Activated naive CD8-positive, alpha-beta T cell treated with anti-CD3 and anti-CD28 coated beads for 36 hours (primary cell): ENCODE results near the gene WWC1. TPM values are rescaled to one million over a fixed set of nuclear protein-coding genes. Genes with fewer than 3 reads are reported as not detected.

Source experiments
- DNase-seq: peaks from one replicate; pipeline ENCODE4 v3.0.0; 2021
- H3K27ac Mint-ChIP-seq: one replicate; pipeline ENCODE4 v1.8.0; 2022; ENCODE audit warnings: mild to moderate bottlenecking, moderate library complexity, mixed read lengths
- H3K27me3 Mint-ChIP-seq: one replicate; pipeline ENCODE4 v1.8.0; 2022; ENCODE audit warnings: mild to moderate bottlenecking, mixed read lengths
- H3K36me3 Mint-ChIP-seq: one replicate; pipeline ENCODE4 v1.8.0; 2021; ENCODE audit warnings: mild to moderate bottlenecking, mixed read lengths
- H3K4me1 Mint-ChIP-seq: one replicate; pipeline ENCODE4 v1.8.0; 2021; ENCODE audit warnings: mixed read lengths
- H3K4me3 Mint-ChIP-seq: one replicate; pipeline ENCODE4 v1.8.0; 2022; ENCODE audit warnings: mild to moderate bottlenecking, moderate library complexity, mixed read lengths
- H3K9me3 Mint-ChIP-seq: one replicate; pipeline ENCODE4 v1.8.0; 2022; ENCODE audit warnings: mixed read lengths
- total RNA-seq, 2 experiments: library from RNA; stranded (reverse); gene quantifications; one replicate each; pipeline ENCODE4 v1.2.3, GENCODE V29; 2021

The WWC1 gene
- total RNA-seq, 2 experiments from 2014 or later = 1.5 to 2.5 TPM

- peak; percentile 13 for DNase-seq
- no peaks in the 10 kb centered on the region for H3K9me3 Mint-ChIP-seq
- no peak overlapping the region for H3K27ac Mint-ChIP-seq
- H3K27me3 Mint-ChIP-seq = peaks cover 9% of the 10 kb centered on the region
- H3K4me1 Mint-ChIP-seq = peaks cover 23% of the 10 kb centered on the region
- no peak overlapping the region for H3K4me3 Mint-ChIP-seq
- H3K36me3 Mint-ChIP-seq = no peaks in the 10 kb centered on the region
Observed at GRCh38 chr5:168409591-168410458, 118.4 kb downstream of the WWC1 start.

DNA sequence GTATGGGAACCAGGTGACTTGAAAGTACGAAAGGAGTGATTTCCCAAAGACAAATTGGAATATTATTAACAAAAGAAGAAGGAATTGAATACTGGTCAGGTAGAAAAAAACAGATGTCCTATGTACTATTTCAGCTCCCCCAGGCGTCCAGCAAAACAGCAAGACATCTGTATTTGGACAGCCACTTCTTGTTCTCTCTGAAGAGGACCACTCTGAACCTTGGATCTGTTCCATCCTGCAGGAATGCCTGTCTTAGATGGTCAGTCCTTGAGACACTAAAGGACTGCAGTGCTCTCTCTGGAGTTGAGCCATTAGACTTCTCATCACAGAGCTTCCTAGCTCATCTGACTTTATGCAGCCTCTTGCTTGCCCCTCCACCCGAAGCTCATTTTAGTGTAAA lies 120.4 kb downstream of the WWC1 start:
- Mint-ChIP-seq H3K9me3 (no peaks in the 10 kb centered on the region), H3K27me3 (peaks cover 9% of the 10 kb centered on the region), H3K4me3 (no peak overlapping the region), H3K27ac (no peak overlapping the region), H3K4me1 (peaks cover 23% of the 10 kb centered on the region), H3K36me3 (no peaks in the 10 kb centered on the region)
- no peak for DNase-seq

DNA sequence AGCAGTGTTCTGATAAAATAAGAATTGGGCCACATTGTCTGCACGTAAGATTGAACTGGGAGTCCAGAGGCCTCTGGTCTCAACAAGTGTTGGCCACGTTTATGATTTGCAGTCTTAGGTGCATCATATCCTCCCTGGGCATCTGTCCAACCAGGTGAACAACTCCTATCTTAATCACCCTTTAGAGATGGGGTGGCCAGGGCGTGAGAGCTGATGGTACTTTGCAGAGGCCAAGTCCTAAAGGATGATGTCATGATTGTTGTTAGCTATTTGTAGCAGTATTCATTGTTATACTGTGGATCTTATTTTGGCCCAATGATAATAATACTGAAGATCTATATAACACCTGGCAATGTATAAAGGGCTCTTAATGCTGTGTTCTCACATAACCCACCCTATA lies 121.6 kb downstream of the WWC1 start:
- no peaks in the 10 kb centered on the region for H3K9me3 Mint-ChIP-seq
- H3K36me3 Mint-ChIP-seq = no peaks in the 10 kb centered on the region
- no peak for DNase-seq
- H3K27me3 Mint-ChIP-seq = peaks cover 4% of the 10 kb centered on the region
- H3K27ac Mint-ChIP-seq = no peak overlapping the region
- H3K4me3 Mint-ChIP-seq = no peak overlapping the region
- H3K4me1 Mint-ChIP-seq = peaks cover 19% of the 10 kb centered on the region

GRCh38 chr5:168413596-168413995 lies 122.2 kb downstream of the WWC1 start:
- Mint-ChIP-seq H3K36me3 (no peaks in the 10 kb centered on the region), H3K4me1 (peaks cover 19% of the 10 kb centered on the region), H3K27me3 (peaks cover 4% of the 10 kb centered on the region), H3K9me3 (no peaks in the 10 kb centered on the region), H3K4me3 (no peak overlapping the region), H3K27ac (no peak overlapping the region)
- DNase-seq = no peak

GRCh38 chr5:168415401-168415800 lies 124.0 kb downstream of the WWC1 start:
- Mint-ChIP-seq H3K9me3 (no peaks in the 10 kb centered on the region), H3K27me3 (peaks cover 4% of the 10 kb centered on the region), H3K4me1 (peaks cover 1% of the 10 kb centered on the region), H3K27ac (no peak overlapping the region), H3K36me3 (no peaks in the 10 kb centered on the region), H3K4me3 (no peak overlapping the region)
- DNase-seq = no peak

GRCh38 chr5:168415971-168416370 lies 124.5 kb downstream of the WWC1 start:
- H3K27me3 Mint-ChIP-seq = peaks cover 4% of the 10 kb centered on the region

GRCh38 chr5:168417731-168418429 lies 126.4 kb downstream of the WWC1 start:
- no peak overlapping the region for H3K27ac Mint-ChIP-seq
- H3K36me3 Mint-ChIP-seq = no peaks in the 10 kb centered on the region
- no peak for DNase-seq
- no peak overlapping the region for H3K4me3 Mint-ChIP-seq
- H3K27me3 Mint-ChIP-seq = no peaks in the 10 kb centered on the region
- H3K9me3 Mint-ChIP-seq = no peaks in the 10 kb centered on the region
- H3K4me1 Mint-ChIP-seq = no peaks in the 10 kb centered on the region

More at GRCh38 chr5:168415971-168416370, 124.5 kb downstream of the WWC1 start:
- Mint-ChIP-seq H3K36me3 (no peaks in the 10 kb centered on the region), H3K4me3 (no peak overlapping the region), H3K27ac (no peak overlapping the region), H3K4me1 (no peaks in the 10 kb centered on the region), H3K9me3 (no peaks in the 10 kb centered on the region)
- DNase-seq = no peak

DNA sequence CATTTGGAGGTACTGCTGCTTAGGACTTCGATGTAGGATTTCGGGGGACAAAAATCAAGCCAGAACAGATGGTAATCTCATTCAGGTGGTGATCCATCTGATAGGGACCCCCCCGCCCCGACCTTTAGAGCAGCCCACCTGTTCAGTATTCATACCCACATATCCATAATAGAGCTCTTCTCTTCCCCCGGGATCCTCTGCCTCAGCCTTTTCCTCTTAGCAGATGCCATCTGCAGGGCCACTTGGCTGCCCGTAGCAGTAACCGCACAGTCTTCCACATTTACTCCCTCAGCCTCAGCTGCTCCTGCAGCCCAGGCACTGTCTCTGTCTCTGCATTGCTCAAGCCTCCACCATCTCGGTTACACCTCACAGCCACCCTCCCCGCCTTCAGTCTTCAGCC lies 129.0 kb downstream of the WWC1 start:
- DNase-seq = no peak
- no peak overlapping the region for H3K27ac Mint-ChIP-seq
- no peak overlapping the region for H3K4me3 Mint-ChIP-seq
- no peaks in the 10 kb centered on the region for H3K36me3 Mint-ChIP-seq
- H3K9me3 Mint-ChIP-seq = no peaks in the 10 kb centered on the region
- H3K27me3 Mint-ChIP-seq = no peaks in the 10 kb centered on the region
- H3K4me1 Mint-ChIP-seq = no peaks in the 10 kb centered on the region

DNA sequence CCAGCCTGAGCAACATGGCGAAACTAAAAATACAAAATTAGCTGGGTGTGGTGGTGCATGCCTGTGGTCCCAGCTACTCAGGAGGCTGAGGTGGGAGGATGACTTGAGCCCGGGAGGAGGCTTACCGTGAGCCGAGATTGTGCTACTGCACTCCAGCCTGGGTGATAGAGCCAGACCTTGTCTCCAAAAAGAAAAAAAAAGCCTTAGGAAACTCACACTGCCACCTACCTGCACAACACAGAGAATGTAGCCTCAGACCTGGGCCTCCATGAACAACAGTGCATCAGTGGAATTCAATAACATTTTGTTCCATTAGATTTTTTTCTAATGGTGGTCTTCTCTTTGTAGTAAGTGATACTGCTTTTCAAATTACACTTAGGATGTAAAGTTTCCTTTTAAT lies 131.0 kb downstream of the WWC1 start:
- H3K36me3 Mint-ChIP-seq = no peaks in the 10 kb centered on the region
- no peak overlapping the region for H3K27ac Mint-ChIP-seq
- H3K4me3 Mint-ChIP-seq = no peak overlapping the region
- no peaks in the 10 kb centered on the region for H3K4me1 Mint-ChIP-seq
- DNase-seq = no peak
- H3K9me3 Mint-ChIP-seq = no peaks in the 10 kb centered on the region
- H3K27me3 Mint-ChIP-seq = no peaks in the 10 kb centered on the region

- Mint-ChIP-seq H3K36me3 (no peaks in the 10 kb centered on the region), H3K4me1 (no peaks in the 10 kb centered on the region), H3K4me3 (no peak overlapping the region), H3K9me3 (no peaks in the 10 kb centered on the region), H3K27me3 (no peaks in the 10 kb centered on the region), H3K27ac (no peak overlapping the region)
- DNase-seq = no peak
Observed at GRCh38 chr5:168423478-168423877, 132.0 kb downstream of the WWC1 start.

- H3K36me3 Mint-ChIP-seq = no peaks in the 10 kb centered on the region
- no peak overlapping the region for H3K27ac Mint-ChIP-seq
- no peak for DNase-seq
- H3K4me1 Mint-ChIP-seq = no peaks in the 10 kb centered on the region
- H3K27me3 Mint-ChIP-seq = no peaks in the 10 kb centered on the region
- H3K9me3 Mint-ChIP-seq = no peaks in the 10 kb centered on the region
- H3K4me3 Mint-ChIP-seq = no peak overlapping the region
Observed at GRCh38 chr5:168423971-168424370, 132.5 kb downstream of the WWC1 start.

GRCh38 chr5:168424594-168425323 lies 133.3 kb downstream of the WWC1 start:
- H3K9me3 Mint-ChIP-seq = no peaks in the 10 kb centered on the region
- H3K27me3 Mint-ChIP-seq = no peaks in the 10 kb centered on the region
- no peaks in the 10 kb centered on the region for H3K36me3 Mint-ChIP-seq
- no peaks in the 10 kb centered on the region for H3K4me1 Mint-ChIP-seq
- no peak overlapping the region for H3K27ac Mint-ChIP-seq
- H3K4me3 Mint-ChIP-seq = no peak overlapping the region
- no peak for DNase-seq

GRCh38 chr5:168426007-168426863 lies 134.8 kb downstream of the WWC1 start:
- no peak for DNase-seq
- no peaks in the 10 kb centered on the region for H3K9me3 Mint-ChIP-seq
- H3K36me3 Mint-ChIP-seq = no peaks in the 10 kb centered on the region
- H3K4me1 Mint-ChIP-seq = no peaks in the 10 kb centered on the region
- no peaks in the 10 kb centered on the region for H3K27me3 Mint-ChIP-seq
- H3K27ac Mint-ChIP-seq = no peak overlapping the region
- H3K4me3 Mint-ChIP-seq = no peak overlapping the region

GRCh38 chr5:168426864-168427172 lies 135.4 kb downstream of the WWC1 start:
- Mint-ChIP-seq H3K27ac (no peak overlapping the region), H3K4me3 (no peak overlapping the region), H3K36me3 (no peaks in the 10 kb centered on the region), H3K27me3 (no peaks in the 10 kb centered on the region), H3K9me3 (no peaks in the 10 kb centered on the region), H3K4me1 (no peaks in the 10 kb centered on the region)
- DNase-seq = no peak

DNA sequence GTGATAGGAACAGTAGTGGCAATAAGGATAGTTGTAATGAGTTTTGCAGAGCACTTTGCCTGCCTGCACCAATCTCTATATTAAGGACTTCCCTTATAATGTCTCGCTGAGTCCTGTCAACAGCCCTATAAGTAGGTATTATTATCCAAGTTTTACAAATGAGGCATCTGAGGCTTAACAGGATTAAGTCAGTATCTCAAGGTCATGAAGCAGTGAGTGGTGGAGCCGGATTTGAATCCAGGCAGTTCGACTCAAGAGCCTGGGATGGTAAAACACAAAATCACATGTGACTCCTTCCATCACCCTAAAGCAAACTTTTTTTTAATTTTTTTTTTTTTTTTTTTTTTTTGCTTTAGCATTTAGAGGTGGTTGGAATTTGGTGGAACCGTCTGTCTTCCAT lies 135.8 kb downstream of the WWC1 start:
- Mint-ChIP-seq H3K27ac (no peak overlapping the region), H3K27me3 (no peaks in the 10 kb centered on the region), H3K36me3 (no peaks in the 10 kb centered on the region), H3K9me3 (no peaks in the 10 kb centered on the region), H3K4me1 (no peaks in the 10 kb centered on the region), H3K4me3 (no peak overlapping the region)
- DNase-seq = no peak
